ENCODE results near the gene PRAMEF25.
"Not testable (repeated sequence)": the region's sequence is repeated elsewhere in the genome, so short reads cannot be mapped to it uniquely, and the experiment has no call there.

Gene PRAMEF25

DNA sequence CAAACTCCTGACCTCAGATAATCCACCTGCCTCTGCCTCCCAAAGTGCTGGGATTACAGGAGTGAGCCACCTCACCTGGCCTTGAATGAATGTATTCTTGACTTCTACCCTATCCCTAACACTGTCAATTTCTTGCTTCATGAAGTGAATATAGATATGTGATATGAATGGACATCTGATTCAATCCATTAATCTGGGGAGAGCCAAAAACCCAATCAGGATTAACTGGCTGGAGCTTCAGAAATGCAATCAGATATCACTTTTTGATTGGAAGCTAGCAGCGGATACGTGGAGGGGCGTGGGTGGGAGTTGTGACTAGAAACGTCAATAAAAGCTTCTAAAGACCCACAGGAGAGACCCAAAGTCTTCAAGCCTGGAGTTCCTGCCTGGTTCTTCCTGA lies at the start of gene PRAMEF25:
Gene PRAMEF25 (plus strand): TSS at position 301 of the 400 bp plus-strand sequence. CDS start 2,920 bp downstream, outside the sequence.
- H3K36me3 ChIP-seq (ENCODE audit: insufficient read depth, low read length); H4K20me1 ChIP-seq (ENCODE audit: insufficient read depth, low read length); H3K27ac ChIP-seq (ENCODE audit: low read depth, low read length, poor library complexity, severe bottlenecking); H3K79me2 ChIP-seq (ENCODE audit: insufficient read depth, low read length); H3F3A ChIP-seq (ENCODE audit: insufficient read depth, low read length); H3K4me2 ChIP-seq (ENCODE audit: low read length); H3K9me3 ChIP-seq (ENCODE audit: low read length); H3K27me3 ChIP-seq (ENCODE audit: insufficient read depth, low read length); H3K4me3 ChIP-seq (ENCODE audit: low read depth, low read length, poor library complexity, severe bottlenecking); H2AFZ ChIP-seq (ENCODE audit: low read length); H3K4me1 ChIP-seq (ENCODE audit: insufficient read depth, low read length, severe bottlenecking); H3K9me2 ChIP-seq (ENCODE audit: low read depth, low read length); H3K9ac ChIP-seq (ENCODE audit: low read length): not testable (repeated sequence)

DNA sequence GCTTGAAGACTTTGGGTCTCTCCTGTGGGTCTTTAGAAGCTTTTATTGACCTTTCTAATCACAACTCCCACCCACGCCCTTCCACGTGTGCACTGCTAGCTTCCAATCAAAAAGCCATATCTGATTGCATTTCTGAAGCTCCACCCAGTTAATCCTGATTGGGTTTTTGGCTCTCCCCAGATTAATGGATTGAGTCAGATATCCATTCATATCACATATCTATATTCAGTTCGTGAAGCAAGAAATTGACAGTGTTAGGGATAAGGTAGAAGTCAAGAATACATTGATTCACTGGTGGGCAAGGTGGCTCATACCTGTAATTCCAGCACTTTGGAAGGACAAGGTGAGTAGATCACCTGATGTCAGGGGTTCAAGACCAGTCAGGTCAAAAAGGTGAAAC lies 14.1 kb upstream of the PRAMEF25 start, which contains the start of gene PRAMEF27:
Gene PRAMEF27 (minus strand): TSS at position 101 of the 400 bp plus-strand sequence. CDS start 2,916 bp downstream, outside the sequence.
- not testable (repeated sequence) for H2AFZ ChIP-seq (ENCODE audit: low read length); H3K36me3 ChIP-seq (ENCODE audit: insufficient read depth, low read length); H3K27ac ChIP-seq (ENCODE audit: low read depth, low read length, poor library complexity, severe bottlenecking); H3K27me3 ChIP-seq (ENCODE audit: insufficient read depth, low read length); H4K20me1 ChIP-seq (ENCODE audit: insufficient read depth, low read length); H3K4me2 ChIP-seq (ENCODE audit: low read length); H3K9me2 ChIP-seq (ENCODE audit: low read depth, low read length); H3K9ac ChIP-seq (ENCODE audit: low read length); H3K4me1 ChIP-seq (ENCODE audit: insufficient read depth, low read length, severe bottlenecking); H3K4me3 ChIP-seq (ENCODE audit: low read depth, low read length, poor library complexity, severe bottlenecking); H3F3A ChIP-seq (ENCODE audit: insufficient read depth, low read length); H3K9me3 ChIP-seq (ENCODE audit: low read length); H3K79me2 ChIP-seq (ENCODE audit: insufficient read depth, low read length)

DNA sequence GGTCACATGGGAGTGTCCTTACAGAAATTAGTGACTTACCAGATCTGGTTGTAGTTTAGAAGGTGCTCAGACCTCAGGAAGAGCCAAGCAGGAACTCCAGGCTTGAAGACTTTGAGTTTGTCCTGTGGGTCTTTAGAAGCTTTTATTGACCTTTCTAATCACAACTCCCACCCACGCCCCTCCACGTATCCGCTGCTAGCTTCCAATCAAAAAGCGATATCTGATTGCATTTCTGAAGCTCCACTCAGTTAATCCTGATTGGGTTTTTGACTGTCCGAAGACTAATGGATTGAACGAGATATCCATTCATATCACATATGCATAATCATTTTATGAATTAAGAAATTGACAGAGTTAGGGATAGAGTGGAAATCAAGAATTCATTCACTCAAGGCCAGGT lies 46.2 kb downstream of the PRAMEF25 start, which contains the start of gene HNRNPCL2:
Gene HNRNPCL2 (minus strand): TSS at position 101 of the 400 bp plus-strand sequence. CDS start 454 bp downstream, outside the sequence.
- not testable (repeated sequence) for H2AFZ ChIP-seq (ENCODE audit: low read length); H3K4me1 ChIP-seq (ENCODE audit: insufficient read depth, low read length, severe bottlenecking); H3K9me2 ChIP-seq (ENCODE audit: low read depth, low read length); H3K4me2 ChIP-seq (ENCODE audit: low read length); H3K9ac ChIP-seq (ENCODE audit: low read length); H3K27me3 ChIP-seq (ENCODE audit: insufficient read depth, low read length); H3K79me2 ChIP-seq (ENCODE audit: insufficient read depth, low read length); H3K9me3 ChIP-seq (ENCODE audit: low read length); H3K4me3 ChIP-seq (ENCODE audit: low read depth, low read length, poor library complexity, severe bottlenecking); H3K27ac ChIP-seq (ENCODE audit: low read depth, low read length, poor library complexity, severe bottlenecking); H3K36me3 ChIP-seq (ENCODE audit: insufficient read depth, low read length); H3F3A ChIP-seq (ENCODE audit: insufficient read depth, low read length); H4K20me1 ChIP-seq (ENCODE audit: insufficient read depth, low read length)
